ENCODE measurements around the gene CLIC4.

CLIC4 gene

GRCh38 chr1:24872061-24872850, 127.0 kb downstream of the CLIC4 start:
- in situ Hi-C loops (cut with MboI; ENCODE audit: low sequenced_read_pairs, unreplicated experiment): no loop called here
- no peak for TF ChIP-seq CTCF (IDR thresholded peaks at IDR 0.05; ENCODE audit: borderline replicate concordance, control extremely low read depth, extremely low read depth, insufficient read depth, missing control alignments)
- no peak for DNase-seq (ENCODE audit: low spot score)

DNA sequence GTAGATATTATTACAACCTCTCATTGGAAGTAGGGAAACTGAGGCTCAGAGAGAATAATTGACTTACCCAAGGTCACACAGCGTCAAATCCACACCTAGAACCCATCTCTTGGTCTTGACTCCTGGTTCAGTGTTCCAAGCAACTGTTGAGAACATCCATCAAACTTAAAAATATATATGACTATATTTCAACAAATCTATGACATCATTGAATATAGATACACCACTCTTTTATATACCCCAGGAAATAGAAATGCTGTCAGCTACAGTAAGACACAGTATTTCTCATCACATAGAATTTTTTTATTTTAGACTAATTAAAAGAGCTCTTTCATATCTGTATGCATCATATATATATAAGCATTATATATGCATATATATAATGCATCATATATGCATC, 127.9 kb downstream of the CLIC4 start:
- in situ Hi-C loops (cut with MboI; ENCODE audit: low sequenced_read_pairs, unreplicated experiment): no loop called here
- no peak for TF ChIP-seq CTCF (IDR thresholded peaks at IDR 0.05; ENCODE audit: borderline replicate concordance, control extremely low read depth, extremely low read depth, insufficient read depth, missing control alignments)
- no peak for DNase-seq (ENCODE audit: low spot score)

- in situ Hi-C loops (cut with MboI; ENCODE audit: low sequenced_read_pairs, unreplicated experiment): no loop called here
- DNase-seq (ENCODE audit: low spot score): no peak
- TF ChIP-seq CTCF (IDR thresholded peaks at IDR 0.05; ENCODE audit: borderline replicate concordance, control extremely low read depth, extremely low read depth, insufficient read depth, missing control alignments): no peak
Observed at GRCh38 chr1:24874056-24874455, 128.8 kb downstream of the CLIC4 start.

- TF ChIP-seq CTCF (IDR thresholded peaks at IDR 0.05; ENCODE audit: borderline replicate concordance, control extremely low read depth, extremely low read depth, insufficient read depth, missing control alignments): no peak
- in situ Hi-C loops (cut with MboI; ENCODE audit: low sequenced_read_pairs, unreplicated experiment): no loop called here
- no peak for DNase-seq (ENCODE audit: low spot score)
Observed at GRCh38 chr1:24874611-24875234, 129.5 kb downstream of the CLIC4 start.

- in situ Hi-C loops (cut with MboI; ENCODE audit: low sequenced_read_pairs, unreplicated experiment): no loop called here
- TF ChIP-seq CTCF (IDR thresholded peaks at IDR 0.05; ENCODE audit: borderline replicate concordance, control extremely low read depth, extremely low read depth, insufficient read depth, missing control alignments): no peak
- DNase-seq (ENCODE audit: low spot score): no peak
Observed at GRCh38 chr1:24875257-24875656, 130.0 kb downstream of the CLIC4 start.

- in situ Hi-C loops (cut with MboI; ENCODE audit: low sequenced_read_pairs, unreplicated experiment): no loop called here
- no peak for DNase-seq (ENCODE audit: low spot score)
- TF ChIP-seq CTCF (IDR thresholded peaks at IDR 0.05; ENCODE audit: borderline replicate concordance, control extremely low read depth, extremely low read depth, insufficient read depth, missing control alignments): no peak
Observed at GRCh38 chr1:24875991-24876506, 130.8 kb downstream of the CLIC4 start.
